Ectodermal cell (in vitro differentiated cells): ENCODE measurements around the gene DOK6.
"Not testable (repeated sequence)": the region's sequence is repeated elsewhere in the genome, so short reads cannot be mapped to it uniquely, and the experiment has no call there.

Experiments
- H3K27ac ChIP-seq: 2 replicates; pipeline ENCODE4 v1.7.0; 2013; ENCODE audit warnings: mild to moderate bottlenecking, low read depth, low read length; ENCODE audit not compliant: insufficient read depth, poor library complexity, severe bottlenecking
- H3K27me3 ChIP-seq: 2 replicates; pipeline ENCODE4 v1.7.0; 2013; ENCODE audit warnings: mild to moderate bottlenecking, low read length; ENCODE audit not compliant: insufficient read depth, control insufficient read depth, poor library complexity, severe bottlenecking
- H3K36me3 ChIP-seq: one replicate; pipeline ENCODE4 v1.7.0; 2013; ENCODE audit warnings: low read length; ENCODE audit not compliant: control insufficient read depth, insufficient read depth
- H3K4me1 ChIP-seq: one replicate; pipeline ENCODE4 v1.7.0; 2013; ENCODE audit warnings: low read length; ENCODE audit not compliant: control insufficient read depth, insufficient read depth
- H3K4me3 ChIP-seq: 2 replicates; pipeline ENCODE4 v1.7.0; 2013; ENCODE audit warnings: low read depth, low read length, control low read depth; ENCODE audit not compliant: insufficient read depth
- H3K9me3 ChIP-seq: 2 replicates; pipeline ENCODE4 v1.7.0; 2013; ENCODE audit warnings: mild to moderate bottlenecking, low read length, moderate library complexity; ENCODE audit not compliant: control insufficient read depth
- WGBS, 2 experiments: methylation state at CpG; one replicate each; pipeline ENCODE4 v1.1.7; 2013; ENCODE audit warnings: missing lambda C conversion rate in 2 of 2; 5-methylcytosine and 5-hydroxymethylcytosine counted together

The DOK6 gene

DNA sequence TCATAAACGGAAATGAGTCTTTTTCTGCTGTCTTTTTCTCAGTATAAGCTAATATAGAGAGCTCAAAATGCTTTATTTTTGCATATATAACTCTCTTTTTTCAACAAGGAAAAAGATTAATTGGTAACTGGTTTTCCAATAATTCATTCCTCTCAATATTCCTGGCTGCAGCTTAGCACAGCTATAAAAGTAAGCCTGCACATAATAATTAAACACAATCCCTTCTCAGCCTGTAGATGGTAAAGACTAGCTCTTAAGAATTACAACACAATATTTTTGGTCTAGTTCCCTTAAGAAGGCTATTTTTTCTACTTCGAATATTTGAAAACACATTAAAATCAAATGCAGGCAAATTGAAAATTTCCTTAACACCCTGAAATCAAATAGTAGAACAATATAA lies 258.0 kb downstream of the DOK6 start:
- no peaks in the 10 kb centered on the region for H3K36me3 ChIP-seq
- no peaks in the 10 kb centered on the region for H3K27me3 ChIP-seq
- H3K9me3 ChIP-seq, result no peaks in the 10 kb centered on the region
- no peak overlapping the region for H3K27ac ChIP-seq
- H3K4me3 ChIP-seq, result no peak overlapping the region
- H3K4me1 ChIP-seq, result no peaks in the 10 kb centered on the region
- WGBS, 2 experiments, result 60 to 73% methylated on average over 1 to 2 of the region's 2 CpGs

- no peaks in the 10 kb centered on the region for H3K9me3 ChIP-seq
- no peak overlapping the region for H3K4me3 ChIP-seq
- no peaks in the 10 kb centered on the region for H3K36me3 ChIP-seq
- H3K27me3 ChIP-seq, result no peaks in the 10 kb centered on the region
- H3K4me1 ChIP-seq, result no peaks in the 10 kb centered on the region
- no peak overlapping the region for H3K27ac ChIP-seq
- 92% methylated on average over 6 of the region's 6 CpGs for WGBS, 2 experiments
Measured at GRCh38 chr18:69659142-69659651, 258.5 kb downstream of the DOK6 start.

DNA sequence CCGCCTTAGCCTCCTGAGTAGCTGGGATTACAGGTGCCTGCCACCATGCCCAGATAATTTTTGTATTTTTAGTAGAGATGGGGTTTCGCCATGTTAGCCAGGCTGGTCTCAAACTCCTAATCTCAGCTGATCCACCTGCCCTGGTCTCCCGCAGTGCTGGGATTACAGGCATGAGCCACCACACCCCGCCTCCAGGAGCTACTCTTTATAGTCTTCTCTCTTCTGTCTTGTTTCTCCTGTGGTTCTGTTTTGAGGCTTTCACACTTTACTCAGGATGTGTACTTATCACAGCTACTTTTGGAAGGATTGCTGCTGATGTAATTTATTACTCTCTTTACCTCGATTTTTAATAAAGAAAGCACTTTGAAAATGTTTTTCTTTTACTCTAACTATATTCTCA lies 261.4 kb downstream of the DOK6 start:
- not testable (repeated sequence) for H3K4me1 ChIP-seq, H3K27me3 ChIP-seq, H3K27ac ChIP-seq, H3K36me3 ChIP-seq, H3K4me3 ChIP-seq, H3K9me3 ChIP-seq
- WGBS, 2 experiments, result 86 to 88% methylated on average over 4 to 5 of the region's 5 CpGs

DNA sequence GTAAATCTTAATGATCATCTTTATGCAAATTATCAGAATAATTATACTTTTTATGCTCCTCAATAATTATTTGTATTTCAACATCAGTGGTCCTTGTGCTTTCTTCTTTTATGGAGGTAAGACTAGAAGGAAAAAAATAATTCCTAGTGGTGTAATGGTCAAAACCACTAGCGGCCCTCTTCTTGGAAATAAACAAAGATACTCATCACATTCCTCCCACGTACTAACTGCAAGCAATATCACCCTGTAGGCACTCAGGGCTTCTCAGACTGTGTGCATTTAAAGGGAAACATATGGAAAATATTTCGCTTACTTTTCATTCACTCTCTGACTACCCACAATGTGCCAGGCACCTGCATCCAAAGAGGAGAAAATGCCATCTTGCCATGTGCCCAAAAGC lies 263.7 kb downstream of the DOK6 start:
- no peaks in the 10 kb centered on the region for H3K9me3 ChIP-seq
- no peak overlapping the region for H3K4me3 ChIP-seq
- no peak overlapping the region for H3K27ac ChIP-seq
- no peaks in the 10 kb centered on the region for H3K27me3 ChIP-seq
- peaks cover 3% of the 10 kb centered on the region for H3K4me1 ChIP-seq
- 45 to 59% methylated on average over 2 to 3 of the region's 3 CpGs for WGBS, 2 experiments
- no peaks in the 10 kb centered on the region for H3K36me3 ChIP-seq

GRCh38 chr18:69674292-69674877 lies 273.7 kb downstream of the DOK6 start:
- Histone ChIP-seq H3K4me3 (no peak overlapping the region), H3K27me3 (no peaks in the 10 kb centered on the region), H3K27ac (no peak overlapping the region), H3K4me1 (no peaks in the 10 kb centered on the region), H3K36me3 (no peaks in the 10 kb centered on the region), H3K9me3 (no peaks in the 10 kb centered on the region)
- WGBS, 2 experiments, result 89 to 100% methylated on average over 2 of the region's 2 CpGs

GRCh38 chr18:69674966-69675365 lies 274.3 kb downstream of the DOK6 start:
- no peak overlapping the region for H3K27ac ChIP-seq
- H3K27me3 ChIP-seq, result no peaks in the 10 kb centered on the region
- WGBS, 2 experiments, result 67 to 77% methylated on average over 1 to 2 of the region's 2 CpGs
- H3K4me3 ChIP-seq, result no peak overlapping the region
- H3K36me3 ChIP-seq, result no peaks in the 10 kb centered on the region
- H3K9me3 ChIP-seq, result no peaks in the 10 kb centered on the region
- no peaks in the 10 kb centered on the region for H3K4me1 ChIP-seq

- WGBS, 2 experiments, result 91 to 97% methylated on average over 6 of the region's 6 CpGs
- Histone ChIP-seq H3K36me3 (no peaks in the 10 kb centered on the region), H3K9me3 (no peaks in the 10 kb centered on the region)
Measured at GRCh38 chr18:69677595-69677994, 276.9 kb downstream of the DOK6 start.

GRCh38 chr18:69680123-69680522 lies 279.4 kb downstream of the DOK6 start:
- 85 to 94% methylated on average over 3 to 4 of the region's 4 CpGs for WGBS, 2 experiments
- no peak overlapping the region for H3K27ac ChIP-seq
- H3K4me3 ChIP-seq, result no peak overlapping the region
- H3K4me1 ChIP-seq, result no peaks in the 10 kb centered on the region
- H3K36me3 ChIP-seq, result no peaks in the 10 kb centered on the region
- H3K9me3 ChIP-seq, result no peaks in the 10 kb centered on the region
- no peaks in the 10 kb centered on the region for H3K27me3 ChIP-seq

More at GRCh38 chr18:69677595-69677994, 276.9 kb downstream of the DOK6 start:
- H3K27ac ChIP-seq, result no peak overlapping the region
- no peaks in the 10 kb centered on the region for H3K27me3 ChIP-seq
- H3K4me1 ChIP-seq, result no peaks in the 10 kb centered on the region
- no peak overlapping the region for H3K4me3 ChIP-seq

DNA sequence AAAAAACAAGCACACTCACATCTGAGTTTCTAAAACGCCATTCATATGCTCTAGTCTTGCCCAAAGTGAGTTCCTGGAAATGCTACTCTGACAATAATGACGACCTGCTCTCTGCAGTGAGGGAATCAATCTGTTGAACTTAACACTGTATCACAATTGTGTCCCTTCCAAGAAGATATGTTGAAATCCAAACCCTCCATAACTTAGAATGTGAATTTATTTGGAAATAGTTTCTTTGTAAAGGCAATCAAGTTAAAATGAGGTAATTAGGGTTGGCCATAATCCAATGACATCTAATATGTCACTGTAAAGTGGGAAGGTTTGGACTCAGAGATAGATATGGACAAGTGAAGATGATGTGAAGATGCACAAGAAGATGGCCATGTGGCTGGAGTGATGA lies 282.5 kb downstream of the DOK6 start:
- 90 to 93% methylated on average over 2 of the region's 2 CpGs for WGBS, 2 experiments
- no peaks in the 10 kb centered on the region for H3K27me3 ChIP-seq
- no peaks in the 10 kb centered on the region for H3K36me3 ChIP-seq
- no peak overlapping the region for H3K27ac ChIP-seq
- no peaks in the 10 kb centered on the region for H3K9me3 ChIP-seq
- no peaks in the 10 kb centered on the region for H3K4me1 ChIP-seq
- no peak overlapping the region for H3K4me3 ChIP-seq

DNA sequence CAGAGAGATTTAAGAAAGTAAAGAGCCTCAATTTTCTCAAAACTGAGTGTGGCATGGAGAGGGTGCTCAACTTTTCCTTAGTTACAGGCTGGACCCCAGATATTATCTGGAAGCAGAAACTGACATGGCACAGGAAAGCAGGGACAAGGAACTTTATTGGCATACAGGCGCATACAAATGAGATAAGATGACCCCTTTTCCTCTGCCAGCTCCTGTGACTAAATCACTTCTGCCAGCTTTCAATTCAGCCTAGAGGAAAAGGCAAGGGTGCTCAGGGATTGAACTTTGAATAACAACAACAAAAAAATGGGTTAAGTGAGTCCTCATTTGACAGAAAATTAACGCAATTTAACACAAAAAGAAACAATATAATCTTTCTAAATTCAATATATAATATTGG lies 284.1 kb downstream of the DOK6 start:
- Histone ChIP-seq H3K27me3 (no peaks in the 10 kb centered on the region), H3K9me3 (no peaks in the 10 kb centered on the region), H3K27ac (no peak overlapping the region), H3K4me3 (no peak overlapping the region), H3K4me1 (no peaks in the 10 kb centered on the region), H3K36me3 (no peaks in the 10 kb centered on the region)
- WGBS, 2 experiments, result 76 to 94% methylated on average over 1 to 2 of the region's 2 CpGs

DNA sequence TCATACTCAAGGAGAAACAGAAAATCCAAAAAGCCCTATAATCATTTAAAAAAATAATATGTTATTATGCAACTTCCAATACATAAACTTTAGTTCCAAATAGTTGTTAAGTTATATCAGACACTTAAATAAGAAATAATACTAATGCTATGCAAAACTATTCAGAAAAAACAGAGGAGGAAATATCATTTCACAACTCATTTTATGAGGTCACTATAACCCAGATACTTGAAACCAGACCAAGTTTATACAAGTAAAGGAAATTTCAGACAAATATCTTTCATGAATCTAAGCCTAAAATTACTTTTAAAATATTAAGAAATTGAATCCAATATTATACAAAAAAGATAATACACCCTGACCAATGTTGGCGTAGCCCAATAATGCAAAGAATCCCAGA lies 286.2 kb downstream of the DOK6 start:
- WGBS, 2 experiments, result no CpG with 5 or more reads among the region's 1 CpG
- no peaks in the 10 kb centered on the region for H3K4me1 ChIP-seq
- no peaks in the 10 kb centered on the region for H3K36me3 ChIP-seq
- no peak overlapping the region for H3K27ac ChIP-seq
- H3K27me3 ChIP-seq, result no peaks in the 10 kb centered on the region
- H3K4me3 ChIP-seq, result no peak overlapping the region
- no peaks in the 10 kb centered on the region for H3K9me3 ChIP-seq
